HG03521 (cell line): ENCODE results near the gene NMUR2.

Experiments
- ATAC-seq: cut with Tn5 transposase; IDR thresholded peaks from one replicate; pipeline ENCODE4 v1.9.1; 2021; ENCODE audit warnings: mild to moderate bottlenecking, moderate library complexity; ENCODE audit not compliant: unreplicated experiment

Gene NMUR2

DNA sequence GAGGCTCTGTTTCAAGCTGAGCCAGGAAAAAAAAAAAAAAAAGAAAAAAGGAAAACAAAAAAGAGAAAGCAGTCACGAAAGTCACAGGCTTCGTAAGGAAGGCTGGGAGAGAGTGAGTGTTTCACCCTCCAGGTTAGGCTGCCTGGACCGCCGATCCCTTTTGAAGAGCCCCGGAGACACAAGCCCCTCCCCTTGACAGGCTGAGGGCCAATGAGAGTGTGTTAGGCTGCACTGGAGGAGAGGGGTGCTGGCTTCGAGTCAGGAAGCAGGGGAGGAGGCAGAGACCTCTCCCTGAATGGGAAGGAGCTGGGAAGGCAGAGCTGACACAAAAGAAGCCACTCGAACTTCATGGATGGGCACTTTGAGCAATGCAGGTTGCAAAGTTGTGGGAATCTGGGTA, at the start of gene NMUR2:
Gene NMUR2, minus strand, starts transcription at position 135 of the 400 bp plus-strand sequence. CDS start 166 bp downstream, outside the sequence.
- no peak for ATAC-seq

- ATAC-seq: no peak
Observed at GRCh38 chr5:152443935-152444334, 38.9 kb upstream of the NMUR2 start.

- no peak for ATAC-seq
Observed at GRCh38 chr5:152439791-152440190, 34.7 kb upstream of the NMUR2 start.

- no peak for ATAC-seq
Observed at GRCh38 chr5:152437866-152438265, 32.8 kb upstream of the NMUR2 start.

GRCh38 chr5:152427721-152428120, 22.6 kb upstream of the NMUR2 start:
- ATAC-seq: no peak

DNA sequence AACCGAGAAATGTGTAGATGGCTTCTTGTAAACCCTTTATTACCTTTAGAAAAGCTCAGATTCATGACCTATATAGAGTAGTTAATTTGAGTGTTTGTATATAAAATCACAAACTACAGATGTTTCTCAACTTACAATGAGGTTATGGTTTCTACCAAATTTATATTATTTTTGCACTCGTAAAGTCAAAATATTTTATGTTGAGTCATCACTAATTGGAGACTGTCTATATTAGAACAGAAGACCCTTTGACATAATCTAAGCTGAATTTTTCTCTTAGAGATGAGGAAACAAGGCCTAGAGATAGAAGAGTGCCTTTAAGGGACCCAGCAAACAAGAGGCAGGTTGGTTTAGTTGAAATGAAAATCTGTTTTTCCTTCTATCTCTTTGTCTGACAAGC, 20.0 kb upstream of the NMUR2 start:
- no peak for ATAC-seq

DNA sequence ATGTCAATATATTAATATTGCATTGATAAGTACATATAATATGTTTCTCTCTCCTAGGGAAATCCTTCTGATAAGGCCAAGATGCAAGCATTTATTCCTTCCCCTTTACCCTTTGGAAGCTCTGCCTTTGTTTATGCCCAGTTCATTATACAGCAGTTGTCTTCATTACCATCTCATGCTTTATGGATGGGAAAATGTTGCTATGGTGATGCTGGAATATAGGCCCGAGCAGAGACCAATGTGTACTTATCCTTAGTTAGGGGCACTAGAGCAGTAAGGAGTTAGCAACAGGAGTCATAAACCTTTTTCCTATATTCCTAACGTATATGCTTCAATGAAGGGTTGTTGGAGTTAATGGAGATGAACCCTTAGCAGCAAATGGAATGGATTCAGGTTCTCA, 19.4 kb upstream of the NMUR2 start:
- ATAC-seq: no peak

GRCh38 chr5:152422081-152422480, 17.0 kb upstream of the NMUR2 start:
- ATAC-seq: no peak

DNA sequence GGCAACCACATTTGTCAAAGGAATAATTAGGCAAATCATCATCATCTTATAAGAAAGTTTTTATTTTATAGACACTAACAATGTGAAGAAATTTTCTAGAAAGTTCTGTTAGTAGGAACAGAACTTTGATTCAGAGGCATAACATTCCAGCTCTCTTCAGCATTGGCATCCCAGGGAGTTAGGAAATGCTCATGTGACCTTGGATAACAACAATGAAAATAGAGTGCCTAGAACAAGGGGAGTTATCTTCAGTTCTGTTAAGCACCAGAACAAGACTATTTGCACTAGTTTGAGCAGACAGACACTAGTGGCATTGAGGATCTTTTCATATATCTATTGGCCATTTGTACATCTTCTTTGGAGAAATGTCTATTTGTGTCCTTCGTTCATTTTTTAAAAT, 7.0 kb upstream of the NMUR2 start:
- no peak for ATAC-seq

DNA sequence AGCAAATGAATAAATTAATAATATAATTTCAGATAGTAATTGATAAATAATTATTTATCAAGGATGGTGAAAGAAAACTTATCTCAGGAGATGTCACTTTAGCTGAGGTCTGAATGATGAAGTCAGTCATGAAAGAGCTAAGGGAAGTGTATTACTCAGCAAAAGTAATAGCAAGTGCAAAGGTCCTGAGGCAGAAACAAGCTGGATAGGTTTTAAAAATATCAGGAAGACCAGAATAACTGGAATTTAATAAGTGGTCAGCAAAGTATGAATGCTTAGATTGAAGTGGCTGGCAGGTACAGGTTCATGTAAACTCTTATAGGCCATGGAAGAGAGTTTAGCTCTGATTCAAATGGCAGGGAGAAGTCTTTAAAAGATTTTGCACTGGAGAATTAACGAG, 1.0 kb upstream of the NMUR2 start:
- no peak for ATAC-seq

- ATAC-seq: no peak
Observed at GRCh38 chr5:152404494-152404893, 585 bp downstream of the NMUR2 start.

DNA sequence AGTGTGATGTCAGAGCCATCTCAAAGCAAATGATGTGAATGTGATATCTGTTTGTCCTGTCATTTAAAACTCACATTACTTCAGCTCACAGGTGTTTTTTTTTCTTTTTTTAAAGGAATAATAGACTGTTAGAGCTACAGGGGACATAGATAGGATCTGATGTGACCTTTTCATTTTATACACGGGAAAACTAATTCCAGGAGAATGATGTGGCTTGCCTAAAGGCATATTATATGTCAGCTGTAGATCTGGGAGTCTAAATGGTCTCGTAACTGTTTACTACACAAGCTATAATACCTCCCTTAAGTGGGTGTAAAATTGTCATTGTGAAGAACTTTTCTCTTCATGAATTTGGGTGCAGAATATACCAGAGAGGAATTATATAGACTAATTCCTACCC, 2.0 kb downstream of the NMUR2 start:
- no peak for ATAC-seq

DNA sequence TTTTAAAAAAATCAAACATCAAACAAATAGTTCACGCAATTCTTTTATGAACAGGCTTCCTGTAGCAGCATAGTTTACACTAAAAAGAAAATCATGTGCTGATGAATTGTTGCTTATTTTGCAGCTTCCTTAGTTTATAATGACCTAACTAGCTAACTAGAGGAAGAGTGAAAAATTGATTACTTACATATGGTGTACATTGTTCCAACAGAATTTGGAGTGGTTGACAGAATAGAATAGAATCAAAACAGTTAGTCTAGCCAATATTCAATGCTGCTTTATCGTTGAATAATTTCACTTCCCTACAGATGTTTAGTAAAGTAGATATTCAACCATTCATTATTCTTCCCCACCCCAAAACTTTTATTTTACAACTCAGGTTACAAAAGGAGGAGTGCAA, 4.2 kb downstream of the NMUR2 start:
- no peak for ATAC-seq

DNA sequence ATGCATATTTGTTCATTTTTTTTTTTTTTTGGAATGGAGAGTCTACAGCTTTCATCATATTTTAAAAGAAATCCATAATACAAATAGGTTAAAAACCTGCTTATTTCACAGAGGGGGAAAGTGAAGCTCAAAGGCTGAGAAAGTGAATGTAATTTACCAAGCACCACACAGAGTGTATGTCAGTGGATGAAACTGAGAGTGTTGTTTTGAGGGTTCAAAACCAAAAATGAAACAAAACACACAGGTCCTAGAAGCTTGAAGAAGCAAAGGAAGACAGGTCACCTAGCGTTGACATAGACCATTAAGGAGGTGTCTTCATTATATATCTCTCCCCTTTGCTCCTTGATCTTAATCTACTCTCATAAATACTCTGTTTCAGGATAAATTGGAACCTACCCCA, 7.5 kb downstream of the NMUR2 start:
- ATAC-seq: peak; percentile 69

- no peak for ATAC-seq
Observed at GRCh38 chr5:152393441-152393840, 11.6 kb downstream of the NMUR2 start.

DNA sequence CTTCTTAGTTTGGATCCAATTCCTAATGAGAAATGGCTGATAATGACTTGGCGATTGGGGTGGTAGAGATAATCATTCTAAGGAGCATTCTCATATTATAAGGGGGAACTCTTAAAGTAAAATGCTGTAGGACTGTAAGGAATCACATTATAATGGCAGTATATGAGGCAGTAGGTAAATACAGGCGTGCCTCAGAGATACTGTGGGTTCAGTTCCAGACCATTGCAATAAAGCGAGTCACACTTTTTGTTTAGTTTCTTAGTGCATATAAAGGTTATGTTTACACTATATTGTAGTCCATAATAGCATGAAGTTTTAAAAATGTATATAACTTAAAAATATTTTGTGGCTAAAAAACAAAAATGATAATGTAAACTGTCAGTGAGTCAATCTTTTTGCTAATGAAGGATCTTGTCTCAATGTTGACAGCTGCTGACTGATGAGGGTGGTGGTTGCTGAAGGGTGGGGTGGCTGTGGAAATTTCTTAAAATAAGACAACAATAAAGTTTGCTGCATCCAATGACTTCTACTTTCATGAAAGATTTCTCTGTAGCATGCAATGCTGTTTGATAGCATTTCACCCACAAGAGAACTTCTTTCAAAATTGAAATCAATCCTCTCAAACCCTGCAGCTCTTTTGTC, 15.8 kb downstream of the NMUR2 start:
- no peak for ATAC-seq

DNA sequence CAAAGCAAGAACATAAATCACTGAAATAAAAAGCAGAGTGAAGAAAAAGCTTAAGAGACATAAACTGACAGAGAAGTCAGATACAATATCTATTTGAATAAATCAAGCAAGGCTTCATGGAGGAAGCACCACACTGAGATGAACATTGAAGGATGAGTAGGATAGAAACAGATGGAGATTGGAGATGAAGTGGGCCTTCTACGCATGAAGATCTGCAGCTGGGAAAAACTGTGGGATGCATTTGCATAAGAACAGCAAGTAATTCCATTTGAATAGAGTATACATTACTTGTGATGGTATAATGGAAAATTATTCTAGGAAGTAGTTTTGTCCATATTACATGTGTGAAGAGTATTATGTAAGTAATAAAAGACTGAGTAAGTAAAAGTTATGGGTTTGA, 16.5 kb downstream of the NMUR2 start:
- ATAC-seq: no peak

DNA sequence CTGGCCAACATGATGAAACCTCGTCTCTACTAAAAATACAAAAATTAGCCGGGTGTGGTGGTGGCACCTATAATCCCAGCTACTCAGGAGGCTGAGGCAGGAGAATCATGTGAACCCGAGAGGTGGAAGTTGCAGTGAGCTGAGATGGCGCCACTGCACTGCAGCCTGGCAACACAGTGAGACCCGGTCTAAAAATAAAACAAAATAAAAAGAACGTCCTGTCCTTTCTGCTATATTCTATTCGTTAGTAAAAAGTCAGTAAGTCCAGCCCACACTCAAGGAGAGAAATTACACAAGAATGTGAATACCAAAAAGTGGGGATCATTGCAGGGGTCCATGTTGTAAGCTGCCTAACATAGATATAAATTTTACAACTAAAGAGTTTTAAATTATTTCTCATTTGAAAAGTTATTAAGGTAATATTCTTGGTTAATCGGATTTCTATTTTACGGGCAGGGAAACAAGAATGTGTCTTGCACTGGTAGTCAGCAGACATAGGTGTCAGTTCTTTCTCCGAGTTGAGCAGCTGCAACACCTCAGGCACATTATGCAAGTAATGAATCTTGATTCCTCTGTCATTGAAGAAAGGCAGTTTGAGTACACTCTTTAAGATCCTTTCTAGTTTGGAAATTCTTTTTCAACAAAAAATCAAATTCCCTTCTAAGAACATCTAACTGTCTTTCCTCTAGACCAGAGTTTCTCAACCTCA, 24.5 kb downstream of the NMUR2 start:
- ATAC-seq: no peak

DNA sequence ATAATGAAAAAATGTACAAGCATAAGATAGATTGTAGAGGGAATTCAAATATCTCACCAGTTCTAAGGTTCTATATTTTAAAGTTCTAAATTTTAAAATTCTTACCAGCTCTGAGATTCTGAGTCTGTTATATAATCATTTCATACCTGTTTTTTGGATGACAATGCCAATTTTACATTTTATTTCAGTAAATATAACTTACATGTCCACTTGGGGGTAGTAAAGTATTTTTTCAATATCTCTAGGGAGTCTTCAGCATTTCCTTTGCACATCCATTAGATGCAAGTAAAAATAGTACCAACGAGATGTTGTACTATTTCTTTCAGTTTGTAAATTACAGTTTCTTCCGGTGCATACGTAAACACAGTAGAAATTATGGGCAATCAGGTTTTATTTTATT, 25.7 kb downstream of the NMUR2 start:
- no peak for ATAC-seq

DNA sequence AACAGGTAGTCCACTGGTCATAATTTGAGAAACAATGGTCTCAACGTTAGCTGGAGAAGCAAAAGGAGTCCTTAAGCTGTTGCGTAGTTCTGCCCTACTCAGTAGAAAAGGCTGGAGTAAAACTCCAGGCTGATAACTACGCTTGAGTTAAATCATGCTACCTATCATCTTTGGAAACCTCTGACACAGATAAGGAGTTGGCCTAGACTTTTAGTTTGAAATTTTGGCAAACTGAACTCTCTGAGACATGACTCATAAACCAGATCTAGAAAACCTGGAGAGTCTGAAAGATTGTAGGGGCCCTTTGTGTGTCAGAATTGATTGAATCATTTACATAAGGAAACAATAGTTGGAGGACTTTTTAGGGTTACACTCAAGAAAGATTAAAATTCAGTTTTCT, 26.3 kb downstream of the NMUR2 start:
- no peak for ATAC-seq

DNA sequence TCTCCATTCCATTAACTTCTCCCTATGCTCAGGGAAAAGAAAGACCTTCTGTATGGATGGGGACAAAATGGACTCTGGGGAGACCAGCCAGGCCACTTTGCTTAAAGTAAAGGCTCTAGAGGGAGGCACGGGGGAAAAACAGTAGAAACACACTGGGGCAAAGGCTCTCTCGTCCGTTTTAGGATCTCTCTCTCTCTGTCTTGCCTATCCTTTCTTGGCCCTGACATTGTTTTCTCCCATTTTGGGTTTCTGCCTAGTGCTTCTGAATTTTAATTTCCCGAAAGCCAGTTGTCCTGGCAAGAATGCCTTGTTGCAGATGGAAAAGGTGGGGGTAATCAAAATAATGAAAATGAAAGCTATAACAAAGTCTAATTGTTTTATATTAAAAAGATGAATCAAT, 28.2 kb downstream of the NMUR2 start:
- ATAC-seq: no peak

DNA sequence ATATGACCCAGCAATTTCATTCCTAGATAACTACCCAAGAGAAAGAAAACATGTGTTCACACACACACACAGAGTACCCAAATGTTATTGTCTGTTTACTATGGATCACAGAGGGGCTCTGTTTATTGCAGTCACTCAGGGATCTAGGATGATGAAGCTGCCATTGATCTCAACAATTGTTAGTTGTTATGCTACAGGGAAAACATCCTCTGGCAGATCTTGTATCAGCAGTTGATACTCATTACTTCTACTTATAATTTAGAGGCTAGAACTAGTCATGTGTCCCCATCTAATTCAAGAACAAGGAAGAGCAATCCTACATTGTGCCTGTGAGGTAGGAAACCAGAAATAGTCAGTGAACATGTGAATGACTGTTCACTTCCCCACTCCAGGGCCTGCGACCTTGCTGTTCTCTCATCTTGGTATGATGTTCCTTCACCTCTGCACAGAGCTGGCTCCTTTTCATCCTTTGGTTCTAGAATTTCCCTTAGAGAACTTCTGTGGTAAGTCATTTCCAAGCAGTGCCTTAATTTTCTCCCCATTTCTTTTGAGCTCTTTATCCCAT, 30.3 kb downstream of the NMUR2 start:
- no peak for ATAC-seq
